GM21723 (cell line): ENCODE measurements around the gene HOXB8.

ENCODE experiments used
- ATAC-seq: cut with Tn5 transposase; IDR thresholded peaks from one replicate; pipeline ENCODE4 v1.9.1; 2021; ENCODE audit warnings: mild to moderate bottlenecking, moderate library complexity; ENCODE audit not compliant: unreplicated experiment

Gene HOXB8

GRCh38 chr17:48637323-48638260, 22.5 kb upstream of the HOXB8 start:
- no peak for ATAC-seq

GRCh38 chr17:48636177-48637018, 21.3 kb upstream of the HOXB8 start:
- no peak for ATAC-seq

DNA sequence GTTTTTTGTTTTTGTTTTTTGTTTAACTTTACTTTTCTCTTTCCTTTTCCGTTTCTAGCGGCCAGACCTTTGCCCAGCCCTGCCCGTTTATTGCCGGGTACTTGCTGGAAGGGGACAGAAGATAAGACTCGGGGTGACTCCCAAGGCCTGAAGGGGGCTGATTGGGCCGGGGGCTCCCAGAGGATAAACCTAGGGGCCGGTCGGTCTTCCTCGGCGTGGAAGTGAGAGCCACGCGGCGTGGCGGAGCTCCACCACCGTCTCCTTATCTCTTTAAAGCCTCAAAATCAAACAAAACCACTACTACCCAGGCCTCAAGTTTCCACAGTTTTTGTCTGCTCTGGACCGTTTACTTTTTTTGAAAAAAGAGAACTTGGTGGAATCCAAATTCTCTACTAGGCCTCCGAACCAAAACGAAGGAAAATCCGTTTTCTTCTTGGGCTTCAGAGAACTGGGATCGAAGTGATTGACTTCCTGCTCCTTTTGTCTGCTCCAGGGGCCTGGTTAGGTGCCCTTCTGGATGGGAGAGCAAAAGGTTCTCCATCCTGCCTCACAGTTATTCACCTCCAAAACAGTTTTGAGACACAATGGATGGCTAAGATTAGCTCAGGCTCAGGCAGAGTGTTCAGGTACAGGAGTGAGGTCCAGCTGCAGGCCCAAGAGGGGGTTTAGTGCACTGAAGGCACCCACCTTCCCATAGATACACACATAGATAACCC, 19.6 kb upstream of the HOXB8 start:
- ATAC-seq: no peak

- no peak for ATAC-seq
Observed at GRCh38 chr17:48633266-48633677, 18.2 kb upstream of the HOXB8 start.

DNA sequence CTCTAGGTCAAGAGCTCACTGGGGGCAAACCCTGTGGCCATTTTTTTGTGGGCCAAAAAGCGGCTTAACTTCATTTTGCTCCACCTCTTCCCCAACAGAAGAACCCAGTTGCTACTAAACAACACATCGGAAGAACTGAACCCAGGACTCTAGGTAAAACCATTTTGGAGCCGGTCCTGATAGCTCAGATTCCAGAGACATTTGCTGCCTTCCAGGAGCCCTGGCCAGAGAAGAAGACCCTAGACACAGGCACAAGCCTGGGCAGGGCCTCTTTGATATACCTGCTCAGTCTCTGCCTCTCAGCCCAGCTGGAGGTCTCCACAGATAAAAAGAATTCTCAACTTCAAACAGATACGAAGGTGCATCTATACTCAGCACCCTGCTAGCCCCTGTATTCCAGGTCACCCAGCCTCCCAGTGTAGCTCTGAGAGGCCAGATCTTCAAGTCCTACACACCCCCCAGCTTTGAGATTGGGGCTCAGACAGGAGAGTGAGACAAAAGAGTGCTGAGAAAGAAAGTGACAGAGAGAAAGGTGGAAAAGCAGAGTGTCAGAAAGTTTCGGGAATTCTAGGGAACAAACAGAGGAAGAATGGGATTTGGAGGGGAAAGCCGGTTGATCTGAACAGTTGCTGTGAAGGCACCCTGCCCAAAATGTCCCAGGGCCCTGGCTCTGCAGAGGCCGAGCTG, 17.6 kb upstream of the HOXB8 start:
- ATAC-seq: no peak

GRCh38 chr17:48631693-48632578, 16.8 kb upstream of the HOXB8 start:
- ATAC-seq: no peak

- ATAC-seq: no peak
Observed at GRCh38 chr17:48630925-48631692, 16.0 kb upstream of the HOXB8 start.

- ATAC-seq: no peak
Observed at GRCh38 chr17:48630009-48630924, 15.2 kb upstream of the HOXB8 start.

GRCh38 chr17:48629411-48629759, 14.3 kb upstream of the HOXB8 start:
- no peak for ATAC-seq

DNA sequence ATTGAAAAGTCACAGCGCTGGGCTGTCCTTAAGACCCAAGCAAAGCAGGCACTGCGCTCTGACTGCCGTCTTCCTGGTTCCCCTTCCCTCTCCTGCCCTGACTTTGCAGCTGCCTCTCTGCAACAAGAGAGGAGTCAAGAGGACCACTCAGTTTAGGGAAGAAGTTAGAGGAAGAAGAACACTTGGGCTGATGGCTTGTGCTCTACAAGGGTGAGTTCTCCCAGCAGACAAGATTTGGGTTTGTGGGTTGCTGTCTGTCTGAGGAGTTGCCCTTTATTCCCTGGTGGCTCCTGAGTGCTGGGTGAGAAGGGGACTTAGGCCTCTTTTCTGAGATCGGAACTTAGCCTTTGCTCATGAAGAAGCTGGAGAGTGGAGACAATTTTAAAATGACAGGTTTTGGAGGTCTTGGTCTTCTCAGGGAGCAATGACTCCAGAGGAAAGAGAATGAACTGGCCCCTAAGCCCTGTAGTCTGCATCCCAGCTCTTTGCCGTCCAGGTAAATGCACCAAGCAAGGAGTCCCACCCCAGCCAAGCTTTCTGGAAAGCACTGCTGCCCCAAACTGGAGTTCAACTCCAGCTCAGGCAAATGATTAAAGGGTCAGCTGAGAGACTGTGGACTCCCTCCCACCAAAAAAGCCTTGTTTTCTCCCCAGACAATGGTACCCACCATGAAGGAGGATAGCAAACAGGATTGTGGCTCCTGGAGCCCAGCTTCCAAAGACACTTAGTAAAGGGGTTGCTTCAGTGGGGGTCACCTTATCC, 13.7 kb upstream of the HOXB8 start:
- no peak for ATAC-seq

DNA sequence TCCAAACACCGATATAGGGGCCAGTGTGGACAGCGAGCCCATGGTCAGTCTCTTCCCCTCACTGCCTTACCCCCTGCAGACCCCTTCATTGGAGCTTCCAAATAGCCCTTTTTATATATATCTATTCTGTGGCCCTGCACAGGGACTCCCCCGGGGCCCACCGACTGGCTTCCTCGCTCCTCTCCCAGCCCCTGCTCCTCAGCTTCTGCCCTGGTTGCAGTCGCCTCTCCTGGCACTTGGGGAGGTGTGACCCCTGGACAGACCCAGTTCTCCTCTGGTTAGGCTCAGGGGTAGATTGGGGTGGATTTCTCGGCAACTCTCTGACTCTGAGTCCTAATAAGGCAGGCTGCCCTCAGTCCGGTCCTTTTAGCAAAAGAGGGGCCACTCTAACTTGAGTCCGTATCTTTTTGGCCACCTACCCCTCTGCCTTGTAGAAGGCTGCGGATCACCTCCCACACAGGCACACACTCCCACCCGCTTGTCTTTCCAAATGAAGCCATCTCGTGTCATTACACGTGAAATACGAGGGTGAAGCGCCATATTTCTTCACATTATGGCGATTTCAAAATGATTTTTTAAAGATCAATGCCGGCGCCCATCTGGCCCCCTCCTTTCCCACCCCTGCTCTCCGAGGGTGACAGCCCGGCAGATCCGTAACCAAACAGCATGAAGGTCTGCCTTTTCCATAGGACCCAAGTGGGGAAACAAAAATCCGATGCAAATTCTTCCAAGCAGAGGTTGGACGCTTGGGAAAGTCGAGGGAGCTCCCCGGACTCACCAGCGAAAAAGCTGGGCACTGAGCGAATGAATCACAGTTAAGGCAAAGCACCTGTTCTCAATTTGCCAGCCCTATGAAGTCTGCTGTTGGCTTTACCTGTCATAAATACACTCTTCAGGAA, 12.8 kb upstream of the HOXB8 start:
- ATAC-seq: no peak

GRCh38 chr17:48627118-48627597, 12.1 kb upstream of the HOXB8 start:
- no peak for ATAC-seq

DNA sequence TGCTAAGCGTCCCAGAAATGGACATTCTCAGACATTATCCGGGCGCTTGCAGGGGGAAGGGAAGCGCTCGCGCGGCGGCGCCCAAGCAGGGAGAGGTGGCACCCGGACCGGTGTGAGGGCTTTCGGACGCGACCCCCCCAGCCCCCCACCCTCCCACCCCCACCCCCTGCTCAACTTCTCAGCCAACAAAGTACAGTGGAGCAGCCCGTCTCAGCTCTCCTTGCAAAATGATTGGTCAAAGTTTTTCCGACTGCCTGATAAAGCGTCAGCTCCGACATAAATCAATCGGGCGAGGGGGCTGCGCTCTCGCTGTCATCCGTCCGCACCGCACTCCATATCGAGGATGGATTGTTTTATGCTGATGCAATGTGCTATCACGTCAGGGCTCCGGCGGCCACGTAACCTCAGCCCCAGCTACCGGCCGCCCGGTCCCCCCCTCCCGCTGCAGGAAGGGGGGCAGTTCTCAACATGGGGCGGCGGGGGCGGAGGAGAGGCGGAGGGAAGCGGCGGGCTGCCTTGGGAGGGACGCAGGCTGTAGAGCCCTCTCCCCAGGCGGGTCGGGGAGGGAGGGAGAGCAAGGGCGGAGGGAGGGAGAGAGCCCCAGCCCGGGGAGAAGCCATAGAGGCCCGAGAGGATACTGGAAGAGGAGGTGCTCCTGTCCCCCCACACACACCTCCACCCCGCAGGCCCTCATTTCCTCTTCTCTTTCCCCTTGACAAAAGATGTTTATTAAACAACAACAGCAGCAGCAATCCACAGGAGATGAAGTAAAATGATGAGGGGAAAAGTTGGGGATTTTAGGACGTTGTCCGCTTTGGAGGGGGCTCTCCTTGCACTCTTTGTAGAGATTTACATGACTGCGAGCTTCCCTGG, 11.4 kb upstream of the HOXB8 start, which contains the start of gene HOXB9:
Gene HOXB9 (minus strand): TSS at position 114 of the 873 bp plus-strand sequence. CDS start 89 bp downstream, at position 25.
- ATAC-seq: no peak

DNA sequence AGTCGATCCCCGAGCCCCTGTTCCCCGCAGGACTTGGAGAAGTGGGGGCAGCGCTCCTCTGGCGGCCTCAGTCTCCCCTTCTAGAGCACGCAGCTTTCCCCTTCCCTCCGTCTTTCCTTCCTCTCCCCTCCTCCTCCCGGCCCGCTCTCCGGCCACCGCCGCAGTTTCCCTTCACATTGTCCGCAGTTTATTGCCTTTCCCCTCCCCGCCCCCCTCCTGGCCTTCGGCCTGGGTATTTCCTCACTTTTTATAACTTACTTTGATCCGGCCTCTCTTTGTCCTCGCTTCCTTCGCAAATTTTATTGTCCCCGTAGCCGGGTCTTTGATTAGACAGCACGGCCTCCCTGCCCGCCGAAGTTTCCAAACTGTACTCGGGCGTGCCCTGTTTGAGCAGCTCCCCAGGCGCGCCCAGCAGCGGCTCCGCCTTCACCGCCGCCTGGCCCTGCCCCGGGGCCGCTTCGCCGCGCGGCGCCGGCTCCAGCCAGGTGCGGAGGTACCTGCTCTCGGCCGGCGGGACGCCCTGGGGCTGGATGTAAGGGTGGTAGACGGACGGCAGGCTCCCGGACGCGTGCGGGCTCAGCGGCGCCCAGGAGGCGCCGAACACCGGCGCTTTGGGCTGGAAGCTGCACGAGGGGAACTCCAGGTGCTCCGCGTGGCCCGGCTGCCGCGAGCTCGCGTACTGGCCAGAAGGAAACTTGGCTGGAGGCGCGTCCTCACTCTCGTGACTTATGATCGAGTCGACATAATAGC, 10.6 kb upstream of the HOXB8 start:
- ATAC-seq: no peak
